ENCODE results near the gene TAF6. TPM values are rescaled to one million over a fixed set of nuclear protein-coding genes. Genes with fewer than 3 reads are reported as not detected.

The TAF6 gene
- total RNA-seq, result 22.3 and 25.1 TPM in 2 replicates

DNA sequence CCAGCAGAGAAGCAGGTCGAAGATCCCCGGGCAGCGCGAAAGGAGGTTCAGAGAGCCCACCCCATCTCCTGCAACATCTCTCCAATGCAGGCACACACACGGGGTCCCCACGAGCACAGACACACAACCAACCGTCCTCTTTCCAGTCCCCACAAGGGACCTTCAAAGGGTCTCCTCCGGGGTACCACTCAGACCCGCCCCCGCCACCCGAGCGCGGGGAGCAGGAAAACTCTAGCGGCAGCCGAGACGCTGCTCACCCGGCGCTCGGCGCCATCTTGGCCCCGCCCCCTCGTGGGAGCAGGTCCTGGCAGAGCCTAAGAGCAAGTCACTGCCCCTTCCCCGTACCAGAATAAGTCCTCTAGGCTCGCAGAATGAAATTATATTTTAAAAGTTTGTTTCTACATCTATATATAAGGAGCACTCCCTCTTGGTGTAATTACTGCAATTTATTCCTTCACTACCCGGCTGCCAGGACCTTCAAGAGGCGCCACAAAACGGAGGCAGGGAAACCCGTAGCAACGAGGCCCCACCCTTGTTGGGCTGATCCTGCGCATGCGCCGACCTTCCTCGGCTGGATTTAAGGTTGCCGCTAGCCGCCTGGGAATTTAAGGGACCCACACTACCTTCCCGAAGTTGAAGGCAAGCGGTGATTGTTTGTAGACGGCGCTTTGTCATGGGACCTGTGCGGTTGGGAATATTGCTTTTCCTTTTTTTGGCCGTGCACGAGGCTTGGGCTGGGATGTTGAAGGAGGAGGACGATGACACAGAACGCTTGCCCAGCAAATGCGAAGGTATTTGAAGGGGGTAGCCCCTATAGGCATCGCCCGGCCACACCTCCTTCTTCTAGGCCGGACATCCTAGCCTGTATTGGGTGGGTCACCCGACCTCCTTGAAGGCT lies at the start of gene TAF6, which contains the start of gene CNPY4:
TSS of gene TAF6 (minus strand) at position 287 of the 898 bp plus-strand sequence. CDS start 5,149 bp downstream, outside the sequence.
TSS of gene CNPY4 (plus strand) at position 563 of the 898 bp plus-strand sequence. CDS start at position 674, 111 bp downstream.

GRCh38 chr7:100158229-100159098 lies 39.3 kb upstream of the TAF6 start, which contains the start of gene TRAPPC14:
Gene TRAPPC14 (minus strand): TSS chr7:100158723. CDS start chr7:100158499, 224 bp downstream.

DNA sequence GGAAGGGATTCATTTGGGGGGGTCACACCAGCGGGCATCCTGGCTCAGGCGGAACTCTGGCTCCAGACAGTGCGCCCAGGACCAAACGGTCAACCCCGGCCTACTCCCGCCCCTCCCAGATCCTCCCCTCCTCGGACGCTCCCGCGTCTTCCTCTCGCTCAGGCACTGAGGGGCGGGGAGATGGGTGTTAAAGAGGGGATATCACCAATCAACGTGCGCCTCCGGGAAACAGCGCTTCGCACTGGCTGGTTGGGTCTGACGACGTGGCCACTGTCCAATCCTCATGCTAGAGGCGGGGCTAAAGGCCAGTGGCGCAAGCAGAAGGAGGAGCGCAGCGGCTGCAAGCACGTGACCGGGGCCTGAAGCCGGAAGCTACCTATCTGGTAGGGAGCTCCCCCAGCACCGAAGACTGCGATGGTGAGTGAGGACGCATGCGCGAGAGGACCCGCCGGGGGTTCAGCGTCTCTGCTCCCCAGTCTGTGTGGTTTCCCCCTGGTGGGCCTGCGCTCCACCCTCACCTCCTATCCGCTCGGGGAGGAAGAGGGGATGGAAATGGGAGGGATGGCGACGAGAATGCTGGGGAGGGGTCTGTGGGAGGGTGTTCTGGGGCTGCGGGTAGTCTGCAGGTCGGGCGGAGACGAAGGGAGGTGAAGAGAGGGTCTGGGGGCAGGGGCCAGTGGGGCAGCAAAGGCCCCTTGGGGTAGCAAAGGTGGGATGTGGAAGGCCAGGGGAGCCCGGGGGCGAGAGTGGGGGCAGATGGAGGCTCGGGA lies 29.6 kb upstream of the TAF6 start, which contains the start of gene LAMTOR4:
TSS of gene LAMTOR4 (plus strand) at position 360 of the 770 bp plus-strand sequence. CDS start at position 415, 55 bp downstream.

GRCh38 chr7:100126931-100127865 lies 8.0 kb upstream of the TAF6 start, which contains the start of gene MBLAC1:
Gene MBLAC1 (plus strand): TSS chr7:100126967. CDS start chr7:100127396, 429 bp downstream.

GRCh38 chr7:100101016-100101862 lies 17.9 kb downstream of the TAF6 start, which contains the start of the genes AP4M1 and MCM7:
Gene AP4M1 (plus strand): TSS chr7:100101643. CDS start chr7:100101715, 72 bp downstream.
Gene MCM7 (minus strand): TSS chr7:100101397. CDS start chr7:100101294, 103 bp downstream.

DNA sequence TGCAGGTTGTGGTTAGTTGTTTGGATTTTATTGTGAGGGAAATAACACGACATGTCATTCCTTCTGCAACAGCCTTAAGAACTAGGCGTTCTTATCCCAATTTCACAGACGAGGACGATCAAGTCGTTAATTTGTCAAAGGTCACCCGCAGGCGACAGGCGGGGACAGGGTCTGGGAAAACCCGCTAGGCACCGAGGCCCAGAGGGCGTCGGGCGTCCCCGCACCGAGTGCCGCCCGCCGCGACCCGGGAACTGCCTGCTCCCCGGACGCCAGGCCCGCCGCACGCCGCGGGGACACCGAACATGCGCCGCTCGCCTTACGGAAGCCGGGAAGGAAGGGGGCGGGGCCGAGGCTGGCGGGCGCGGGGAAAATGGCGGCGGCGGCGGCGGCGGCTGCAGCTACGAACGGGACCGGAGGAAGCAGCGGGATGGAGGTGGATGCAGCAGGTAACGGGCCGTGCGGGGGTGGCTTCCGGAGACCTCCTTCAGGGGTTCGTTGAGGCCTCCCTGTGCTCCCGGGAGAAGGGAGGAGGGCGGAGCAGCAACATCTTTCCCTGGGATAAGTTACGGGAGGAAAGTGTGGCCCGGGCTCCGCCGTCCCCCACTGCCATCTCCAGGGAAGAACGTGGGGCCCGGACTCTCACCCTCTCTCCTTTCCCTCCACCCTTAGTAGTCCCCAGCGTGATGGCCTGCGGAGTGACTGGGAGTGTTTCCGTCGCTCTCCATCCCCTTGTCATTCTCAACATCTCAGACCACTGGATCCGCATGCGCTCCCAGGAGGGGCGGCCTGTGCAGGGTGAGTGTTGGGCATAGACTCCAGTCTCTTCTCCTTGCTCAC lies 30.3 kb downstream of the TAF6 start, which contains the start of gene COPS6:
TSS of gene COPS6 (plus strand) at position 349 of the 837 bp plus-strand sequence. CDS start at position 371, 22 bp downstream.

GRCh38 chr7:100081535-100082102 lies 37.5 kb downstream of the TAF6 start, which contains the start of gene ZNF3:
Gene ZNF3 (minus strand): TSS chr7:100081723. CDS start chr7:100077357, 4,366 bp downstream.

Other genes starting within 250 kb of the TAF6 start
- gene OR2AE1, start 242.3 kb downstream of the TAF6 start, total RNA-seq, result 0.26 and 0.44 TPM in 2 replicates
- 22.4 and 24.7 TPM in 2 replicates for gene TRIM4, start 199.8 kb downstream of the TAF6 start, total RNA-seq
- not detected in 2 replicates for gene GJC3, start 189.7 kb downstream of the TAF6 start, total RNA-seq
- gene AZGP1, start 143.3 kb downstream of the TAF6 start, total RNA-seq, result 0.13 TPM in 1 of 2 replicates, not detected in the other
- 33.3 and 42.2 TPM in 2 replicates for gene ZKSCAN1, start 103.8 kb downstream of the TAF6 start, total RNA-seq
- gene ZSCAN21, start 69.6 kb downstream of the TAF6 start, total RNA-seq, result 8.8 and 10.7 TPM in 2 replicates
- gene ZNF3, start 37.6 kb downstream of the TAF6 start, total RNA-seq, result 17.7 and 22.3 TPM in 2 replicates
- 120 TPM in 2 replicates for gene COPS6, start 30.4 kb downstream of the TAF6 start, total RNA-seq
- gene MCM7, start 18.0 kb downstream of the TAF6 start, total RNA-seq, result 48.7 and 92.6 TPM in 2 replicates
- 24.2 and 24.6 TPM in 2 replicates for gene AP4M1, start 17.7 kb downstream of the TAF6 start, total RNA-seq
- gene CNPY4, start 276 bp upstream of the TAF6 start, total RNA-seq, result 35.3 and 43.7 TPM in 2 replicates
- 2.5 and 3.2 TPM in 2 replicates for gene MBLAC1, start 7.6 kb upstream of the TAF6 start, total RNA-seq
- gene LAMTOR4, start 29.6 kb upstream of the TAF6 start, total RNA-seq, result 167 and 169 TPM in 2 replicates
- gene TRAPPC14, start 39.4 kb upstream of the TAF6 start, total RNA-seq, result 7.6 and 10.8 TPM in 2 replicates
- 1.3 and 2.1 TPM in 2 replicates for gene GAL3ST4, start 49.3 kb upstream of the TAF6 start, total RNA-seq
- gene GPC2, start 58.0 kb upstream of the TAF6 start, total RNA-seq, result 0.40 and 0.99 TPM in 2 replicates
- 0.92 and 1.1 TPM in 2 replicates for gene STAG3, start 58.6 kb upstream of the TAF6 start, total RNA-seq
- not detected in 2 replicates for gene PVRIG, start 100.6 kb upstream of the TAF6 start, total RNA-seq
- not detected in 2 replicates for gene SPDYE3, start 188.3 kb upstream of the TAF6 start, total RNA-seq
- 7.4 and 9.9 TPM in 2 replicates for gene PILRB, start 238.8 kb upstream of the TAF6 start, total RNA-seq

Data from aortic smooth muscle cell (primary cell).